ENCODE data around the gene THOC6. TPM values are rescaled to one million over a fixed set of nuclear protein-coding genes. Genes with fewer than 3 reads are reported as not detected.

Gene THOC6
- total and polyA plus RNA-seq, 2 experiments from 2014 or later, result 35.6 to 79.4 TPM

DNA sequence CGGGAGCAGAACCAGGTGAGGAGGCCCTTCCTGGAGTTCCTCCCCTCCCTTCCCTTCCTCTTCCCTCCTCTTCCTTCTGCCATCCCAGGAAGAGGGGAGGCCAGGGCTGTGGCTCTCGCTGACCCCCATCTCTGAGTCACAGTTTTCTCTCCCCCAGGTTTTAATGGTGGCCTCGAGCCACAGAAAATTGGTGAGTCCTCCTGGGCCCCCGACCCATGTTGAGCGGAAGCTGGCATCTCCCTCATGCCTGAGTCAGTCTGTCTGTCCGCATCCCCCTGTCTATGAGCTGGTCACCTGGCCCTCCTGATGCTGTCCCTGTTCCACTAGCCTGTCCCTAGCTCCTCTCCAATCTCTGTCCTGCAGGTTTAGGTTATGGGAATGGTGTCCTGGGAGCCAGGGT lies 23.9 kb upstream of the THOC6 start:
- TF ChIP-seq CTCF (IDR thresholded peaks at IDR 0.05; ENCODE audit: poor library complexity) (no peak), EZH2phosphoT487 (IDR thresholded peaks at IDR 0.05; ENCODE audit: low read depth, severe bottlenecking, unreplicated experiment) (no peak), EZH2 (IDR thresholded peaks at IDR 0.05; ENCODE audit: borderline replicate concordance) (no peak)
- Histone ChIP-seq H3K4me3 (no peak overlapping the region), H3K27me3 (no peaks in the 10 kb centered on the region), H4K20me1 (ENCODE audit: insufficient read depth, poor library complexity, severe bottlenecking) (no peaks in the 10 kb centered on the region), H3K36me3 (replicated peaks; ENCODE audit: insufficient read depth, low read depth) (no peaks in the 10 kb centered on the region), H3K4me1 (ENCODE audit: insufficient read depth) (no peaks in the 10 kb centered on the region), H3K4me2 (no peak overlapping the region), H3K9me2 (replicated peaks; ENCODE audit: insufficient read depth) (no peaks in the 10 kb centered on the region), H2AFZ (no peak overlapping the region), H3K9me3 (ENCODE audit: low read depth) (no peaks in the 10 kb centered on the region), H3K27ac (no peak overlapping the region), H3K79me2 (no peaks in the 10 kb centered on the region)
- 97% methylated on average over 6 of the region's 6 CpGs for WGBS (ENCODE audit: low lambda C conversion rate, missing lambda C conversion rate)
- no peak for DNase-seq (ENCODE audit: low spot score)

GRCh38 chr16:3000540-3000939 lies 23.3 kb upstream of the THOC6 start:
- Histone ChIP-seq H3K36me3 (replicated peaks; ENCODE audit: insufficient read depth, low read depth) (no peaks in the 10 kb centered on the region), H3K27me3 (no peaks in the 10 kb centered on the region), H3K4me1 (ENCODE audit: insufficient read depth) (no peaks in the 10 kb centered on the region), H3K9me2 (replicated peaks; ENCODE audit: insufficient read depth) (no peaks in the 10 kb centered on the region), H3K9me3 (ENCODE audit: low read depth) (no peaks in the 10 kb centered on the region), H3K4me2 (no peak overlapping the region), H4K20me1 (ENCODE audit: insufficient read depth, poor library complexity, severe bottlenecking) (no peaks in the 10 kb centered on the region), H3K79me2 (no peaks in the 10 kb centered on the region), H3K4me3 (no peak overlapping the region), H3K27ac (no peak overlapping the region), H2AFZ (no peak overlapping the region)
- DNase-seq (ENCODE audit: low spot score), result no peak
- TF ChIP-seq EZH2phosphoT487 (IDR thresholded peaks at IDR 0.05; ENCODE audit: low read depth, severe bottlenecking, unreplicated experiment), result no peak
- no peak for TF ChIP-seq CTCF (IDR thresholded peaks at IDR 0.05; ENCODE audit: poor library complexity)
- no peak for TF ChIP-seq EZH2 (IDR thresholded peaks at IDR 0.05; ENCODE audit: borderline replicate concordance)
- 94% methylated on average over 4 of the region's 4 CpGs for WGBS (ENCODE audit: low lambda C conversion rate, missing lambda C conversion rate)

DNA sequence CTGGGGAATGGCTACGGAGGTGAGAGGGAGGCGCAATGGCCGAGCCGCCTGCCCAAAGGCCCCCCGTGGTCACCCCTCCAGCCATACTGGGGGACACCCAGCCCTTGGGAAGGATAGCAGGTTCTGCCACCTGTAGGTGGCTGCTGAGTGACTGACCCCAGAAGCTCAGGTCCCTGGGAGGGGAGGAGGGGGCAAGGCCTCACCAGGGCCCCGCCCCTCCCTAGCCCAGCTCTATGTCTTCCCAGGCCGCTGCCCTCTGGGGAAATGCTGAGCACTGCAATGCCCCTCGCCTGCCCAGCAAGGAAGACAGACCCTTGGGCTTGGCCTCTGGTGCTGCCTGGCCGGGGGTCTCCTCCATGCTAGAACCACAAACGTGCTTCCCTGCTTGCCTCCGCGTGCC lies 22.5 kb upstream of the THOC6 start:
- H3K27me3 ChIP-seq, result no peaks in the 10 kb centered on the region
- no peak for DNase-seq (ENCODE audit: low spot score)
- H2AFZ ChIP-seq, result no peak overlapping the region
- no peaks in the 10 kb centered on the region for H3K9me2 ChIP-seq (replicated peaks; ENCODE audit: insufficient read depth)
- no peak overlapping the region for H3K27ac ChIP-seq
- no peak overlapping the region for H3K4me2 ChIP-seq
- H3K79me2 ChIP-seq, result no peaks in the 10 kb centered on the region
- no peaks in the 10 kb centered on the region for H3K9me3 ChIP-seq (ENCODE audit: low read depth)
- H3K4me3 ChIP-seq, result no peak overlapping the region
- no peaks in the 10 kb centered on the region for H3K36me3 ChIP-seq (replicated peaks; ENCODE audit: insufficient read depth, low read depth)
- 83% methylated on average over 11 of the region's 12 CpGs for WGBS (ENCODE audit: low lambda C conversion rate, missing lambda C conversion rate)
- peaks cover 2% of the 10 kb centered on the region for H3K4me1 ChIP-seq (ENCODE audit: insufficient read depth)
- no peak for TF ChIP-seq EZH2 (IDR thresholded peaks at IDR 0.05; ENCODE audit: borderline replicate concordance)
- no peak for TF ChIP-seq EZH2phosphoT487 (IDR thresholded peaks at IDR 0.05; ENCODE audit: low read depth, severe bottlenecking, unreplicated experiment)
- no peak for TF ChIP-seq CTCF (IDR thresholded peaks at IDR 0.05; ENCODE audit: poor library complexity)
- no peaks in the 10 kb centered on the region for H4K20me1 ChIP-seq (ENCODE audit: insufficient read depth, poor library complexity, severe bottlenecking)

Data from hepatocyte (in vitro differentiated cells).